HG03521 (cell line): Measurements from ENCODE around the gene NFIA.

Source experiments
- ATAC-seq: cut with Tn5 transposase; IDR thresholded peaks from one replicate; pipeline ENCODE4 v1.9.1; 2021; ENCODE audit warnings: mild to moderate bottlenecking, moderate library complexity; ENCODE audit not compliant: unreplicated experiment

Gene NFIA

GRCh38 chr1:61175976-61176375 is 93.6 kb downstream of the NFIA start:
- no peak for ATAC-seq

GRCh38 chr1:61181067-61182038 is 99.0 kb downstream of the NFIA start:
- ATAC-seq, result no peak

DNA sequence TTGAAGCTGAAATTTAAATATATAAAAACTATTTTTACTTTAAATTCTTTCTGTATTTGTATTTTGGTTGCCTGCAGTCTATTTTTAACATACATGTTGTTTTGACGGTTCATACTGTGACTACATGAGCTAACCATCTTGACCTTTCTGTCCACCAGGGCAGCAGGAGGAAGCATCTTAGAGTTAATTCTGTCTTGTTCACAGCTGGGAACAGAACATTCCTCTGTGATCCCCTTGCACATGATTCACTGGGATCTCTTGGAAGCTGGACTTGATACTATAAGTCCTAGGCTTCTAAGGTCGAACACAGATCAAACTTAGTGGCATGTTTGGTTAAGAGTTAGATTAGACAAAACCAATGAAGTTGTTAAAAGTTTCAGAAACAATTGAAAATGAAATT is 99.7 kb downstream of the NFIA start:
- ATAC-seq, result no peak

DNA sequence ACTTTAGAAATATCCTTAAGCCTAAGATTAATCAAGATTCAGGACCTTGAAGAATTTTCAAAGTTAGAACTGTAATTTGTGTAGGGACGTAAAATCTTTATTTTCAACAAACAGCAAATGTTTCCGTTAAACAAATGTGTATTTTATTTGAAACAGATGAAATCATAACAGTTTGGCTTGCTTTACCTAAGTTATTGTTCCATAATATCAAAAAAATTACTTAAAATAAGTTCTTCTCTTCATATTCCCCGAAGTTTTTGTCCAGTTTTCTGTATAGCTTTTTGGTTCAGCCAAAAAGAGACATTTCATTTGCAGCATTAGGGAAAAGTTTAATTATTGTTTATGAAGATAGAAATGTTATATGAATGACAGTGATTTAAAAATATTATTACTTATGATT is 100.1 kb downstream of the NFIA start:
- no peak for ATAC-seq

- ATAC-seq, result no peak
These were observed 101.2 kb downstream of the NFIA start for GRCh38 chr1:61183471-61184039.

DNA sequence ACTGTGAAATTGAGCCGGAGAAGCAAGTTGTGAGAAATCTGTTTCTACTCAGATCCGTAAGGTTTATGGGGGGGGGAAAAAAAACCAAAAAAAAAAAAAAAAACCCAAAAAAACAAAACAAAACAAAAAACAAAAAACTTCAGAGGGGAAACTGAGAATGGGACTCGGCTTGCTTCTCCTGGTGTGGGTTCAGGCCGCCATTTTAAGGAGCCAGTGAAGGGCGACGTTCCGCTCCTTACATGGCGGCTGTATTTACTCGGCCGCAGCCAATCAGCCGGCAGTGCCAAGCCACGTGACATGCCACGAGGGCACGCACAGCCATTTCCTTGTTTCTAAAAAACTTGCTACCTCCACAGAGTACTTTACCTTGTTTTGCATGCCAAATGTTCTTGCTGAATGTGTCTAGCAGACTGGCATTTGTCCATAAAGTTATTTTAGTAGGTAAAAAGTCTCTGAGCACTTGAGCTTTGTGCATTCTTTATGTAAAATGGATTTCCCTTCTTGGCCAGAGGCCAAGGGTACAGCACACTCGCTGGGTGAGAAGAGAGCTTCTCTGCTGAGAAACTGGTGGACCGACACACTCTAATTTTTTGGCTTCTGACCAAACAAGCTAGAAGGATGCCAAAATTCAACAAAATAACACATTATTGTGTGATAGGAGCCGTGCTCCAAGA is 101.8 kb downstream of the NFIA start:
- no peak for ATAC-seq

DNA sequence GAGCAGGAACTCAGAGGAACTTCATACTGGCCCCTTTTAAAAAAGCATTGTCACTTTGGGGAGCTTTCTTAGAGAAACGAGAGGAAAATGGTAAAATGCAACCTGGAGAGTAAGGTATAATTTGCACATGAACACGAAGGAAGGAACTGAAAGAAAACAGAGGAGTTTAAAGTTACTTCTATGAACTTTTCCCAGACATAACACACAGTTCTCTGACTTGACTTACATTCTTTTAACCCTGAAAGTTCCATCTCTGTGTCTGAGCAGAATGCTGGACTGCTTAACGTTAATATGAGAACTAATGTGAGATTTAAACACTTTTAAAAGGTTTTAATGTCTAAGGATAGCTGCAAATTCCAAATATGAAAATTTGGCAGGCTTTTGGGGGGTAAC is 102.3 kb downstream of the NFIA start:
- no peak for ATAC-seq

DNA sequence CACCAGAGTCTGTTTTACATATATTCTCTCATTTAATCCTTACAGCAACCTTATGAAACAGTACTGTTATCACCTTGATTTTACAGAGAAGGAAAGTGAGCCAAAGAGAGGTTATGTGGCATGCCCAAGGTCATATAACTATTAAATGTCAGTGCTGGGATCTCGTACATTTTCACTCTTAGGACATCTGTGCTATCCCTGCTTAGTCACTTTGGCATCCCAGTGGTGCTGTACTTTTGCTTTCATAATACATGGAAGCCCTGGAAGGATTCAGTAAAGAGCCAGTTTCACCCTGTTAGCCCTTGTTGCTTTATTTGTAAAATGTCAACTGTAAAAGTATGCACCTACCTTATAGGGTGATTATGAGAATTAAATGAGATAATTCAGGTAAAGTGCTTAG is 104.4 kb downstream of the NFIA start:
- no peak for ATAC-seq

GRCh38 chr1:61187352-61188086 is 105.2 kb downstream of the NFIA start:
- ATAC-seq, result no peak

DNA sequence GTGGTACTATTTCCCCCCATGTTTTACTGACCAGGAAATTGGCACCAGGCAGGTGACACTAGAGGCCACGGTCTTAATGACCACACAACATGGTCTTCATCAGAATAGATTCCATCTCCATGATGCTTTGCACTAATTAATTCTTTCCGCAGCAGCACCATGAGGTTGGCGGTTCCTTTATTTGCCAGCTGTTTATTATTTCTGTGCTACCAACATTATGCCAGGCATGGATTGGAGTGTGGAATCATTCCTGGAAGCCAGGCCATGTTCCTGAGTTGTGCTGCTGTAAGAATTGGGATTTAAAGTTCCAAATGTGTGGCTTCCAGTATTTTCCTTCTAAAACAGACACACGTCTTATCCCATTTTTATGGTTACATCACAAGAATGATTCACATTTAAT is 107.8 kb downstream of the NFIA start:
- ATAC-seq, result no peak

DNA sequence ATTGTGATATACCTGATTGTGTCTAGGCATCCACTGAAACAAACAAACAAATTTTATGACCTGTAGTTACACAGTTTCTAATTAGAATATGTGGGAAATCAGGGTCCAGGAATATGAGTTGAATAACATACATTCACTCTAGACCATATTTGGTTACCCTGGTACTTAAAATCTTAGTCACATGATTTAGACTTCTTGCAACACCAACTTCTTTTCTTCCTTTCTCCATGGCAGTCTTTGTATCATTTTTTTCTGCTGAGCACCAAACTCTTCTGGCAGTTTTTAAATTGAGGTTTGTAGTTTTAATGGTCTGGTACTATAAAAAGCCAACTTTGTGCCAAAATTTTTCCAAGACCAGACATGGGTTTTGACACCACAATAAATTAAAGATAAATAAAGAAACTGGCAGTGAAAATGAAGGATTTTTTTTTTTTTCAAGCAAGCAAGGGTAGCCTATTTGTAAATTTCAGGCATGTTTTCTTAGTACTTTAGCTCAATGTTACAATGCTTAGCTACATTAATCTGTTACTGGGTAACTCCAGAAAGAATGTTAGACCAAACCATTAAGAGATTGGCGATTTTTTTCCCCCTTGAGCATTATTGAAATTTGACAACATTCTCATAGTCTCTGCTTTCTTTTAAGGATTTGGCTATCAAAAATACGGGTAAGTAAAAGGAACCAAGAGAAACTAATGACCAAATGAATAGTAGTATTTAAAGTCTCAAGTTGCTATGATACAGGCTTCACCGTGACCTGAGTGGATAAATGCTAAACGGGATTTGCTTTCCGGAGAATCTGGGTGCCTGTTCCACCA is 108.5 kb downstream of the NFIA start:
- ATAC-seq, result no peak

GRCh38 chr1:61191433-61191720 is 109.0 kb downstream of the NFIA start:
- ATAC-seq, result no peak

DNA sequence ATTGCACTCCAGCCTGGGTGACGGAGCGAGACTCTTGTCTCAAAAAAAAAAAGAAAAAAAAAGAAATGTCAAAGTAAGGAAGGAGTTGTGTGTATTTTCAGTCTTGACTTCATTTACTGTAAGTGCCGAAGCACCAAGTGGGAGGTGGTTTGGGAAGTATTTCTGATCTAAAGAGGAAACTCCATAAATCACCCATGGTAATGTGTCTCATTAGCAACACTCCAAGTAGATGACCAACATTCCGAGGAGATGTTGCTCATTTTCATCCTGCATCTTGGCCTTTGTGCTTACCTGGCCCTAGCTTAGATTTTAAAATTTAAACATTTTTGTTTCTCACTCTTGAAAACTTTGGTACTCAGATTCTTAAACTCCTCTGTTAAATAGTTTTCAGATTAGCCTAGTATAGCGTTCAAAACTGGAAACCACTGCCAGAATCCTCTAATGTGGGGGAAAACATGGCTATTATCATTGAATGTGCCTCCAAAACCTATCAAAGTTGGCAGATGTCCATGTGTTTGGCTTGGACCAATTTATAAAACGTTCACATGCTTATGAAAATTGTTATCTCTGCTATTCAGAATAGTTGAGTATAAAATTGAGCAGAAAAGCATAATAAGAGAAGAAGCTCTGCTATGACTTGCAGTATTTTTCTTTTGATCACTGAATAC is 110.4 kb downstream of the NFIA start:
- ATAC-seq, result no peak

DNA sequence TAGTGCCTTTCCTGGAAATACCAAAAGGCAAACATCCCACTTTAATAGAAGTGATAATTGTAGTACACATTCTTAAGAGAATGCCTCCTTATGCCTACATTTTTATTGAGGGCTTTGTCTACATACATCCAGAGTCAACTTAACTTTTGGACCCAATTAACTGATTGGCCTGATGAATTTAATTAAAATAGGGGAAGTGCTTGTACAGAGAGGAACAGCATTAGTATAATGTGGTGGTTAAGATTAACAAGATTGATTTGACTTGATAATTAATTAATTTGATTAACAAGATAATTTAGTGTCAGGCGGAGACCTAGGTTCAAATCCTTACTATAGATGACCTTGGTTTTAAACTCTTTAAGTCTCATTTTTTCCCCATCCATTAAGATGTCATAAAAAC is 111.4 kb downstream of the NFIA start:
- ATAC-seq, result no peak

- ATAC-seq, result no peak
These were observed 116.2 kb downstream of the NFIA start for GRCh38 chr1:61198554-61198953.

DNA sequence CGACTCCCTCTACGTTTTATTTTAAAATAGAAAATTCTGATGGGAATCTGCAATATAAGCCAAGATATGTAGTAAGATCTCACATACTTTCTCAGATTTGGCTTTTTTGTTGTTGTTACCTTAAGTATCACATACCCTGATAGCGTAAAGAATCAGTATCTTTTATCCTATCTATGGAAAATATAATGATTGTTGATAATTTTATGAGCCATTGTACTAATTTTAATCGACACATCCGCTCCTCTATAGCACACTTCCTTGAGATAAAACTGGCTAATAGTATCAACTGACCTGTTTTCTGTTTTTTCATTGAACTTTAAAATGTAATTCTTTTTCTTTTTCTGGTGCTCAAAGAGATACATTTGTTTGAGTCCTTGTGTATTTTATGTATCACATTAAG is 118.7 kb downstream of the NFIA start:
- no peak for ATAC-seq

DNA sequence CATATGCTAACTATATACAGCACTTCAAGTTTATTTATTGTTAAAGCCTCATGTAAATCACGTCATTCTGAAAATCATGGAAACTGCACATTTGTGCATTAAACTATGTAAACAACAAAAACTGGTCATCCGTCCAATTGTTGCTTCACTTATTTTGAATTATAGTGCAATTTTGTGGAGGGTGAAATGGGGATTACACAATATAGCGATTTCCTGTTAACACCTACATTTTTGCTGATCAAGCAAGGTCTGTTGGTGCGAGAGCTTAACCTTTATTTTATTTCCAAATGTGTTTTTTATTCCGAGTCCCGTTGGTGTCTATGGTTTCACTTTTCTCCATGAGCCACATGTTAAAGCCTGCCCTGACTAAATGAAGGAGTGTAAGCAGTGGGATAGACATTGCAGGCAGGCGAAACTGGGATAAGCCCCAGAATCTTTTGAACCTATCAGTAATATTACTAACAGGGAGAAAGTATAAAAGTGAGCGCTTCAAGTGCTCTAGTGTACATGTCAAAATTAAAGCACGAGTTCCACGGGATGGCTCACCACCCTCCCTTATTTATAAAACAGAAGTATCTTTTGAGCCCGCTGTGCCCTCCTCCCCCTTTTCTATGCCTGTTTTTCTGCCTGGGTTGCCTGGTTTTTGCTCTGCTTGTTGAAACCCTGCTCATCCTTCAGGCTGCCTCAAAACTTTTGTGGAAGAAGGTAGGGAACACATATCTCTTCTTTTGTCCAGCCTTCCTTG is 120.7 kb downstream of the NFIA start:
- no peak for ATAC-seq

DNA sequence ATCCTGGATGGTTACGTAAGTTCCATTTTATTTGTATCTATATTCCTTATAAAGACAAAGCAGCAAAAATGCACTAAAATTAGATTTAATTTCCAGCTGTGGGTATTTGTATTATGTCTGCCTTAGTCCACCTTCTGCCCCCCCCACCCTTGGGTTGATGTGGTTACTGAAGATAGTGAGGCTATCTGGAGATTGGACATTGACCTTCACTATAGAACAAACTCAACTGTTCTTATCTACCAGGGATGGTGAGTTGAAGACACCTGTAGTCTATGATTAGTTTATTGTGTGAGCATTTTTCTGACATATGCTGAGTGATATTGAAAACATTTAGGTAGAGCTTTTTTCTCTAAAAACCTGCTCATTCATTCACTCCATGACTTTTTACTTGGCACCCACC is 122.2 kb downstream of the NFIA start:
- ATAC-seq, result no peak

- no peak for ATAC-seq
These were observed 125.1 kb downstream of the NFIA start for GRCh38 chr1:61207416-61207815.
